IMR-90 (cell line): ENCODE measurements around the gene ADCYAP1R1. TPM values are rescaled to one million over a fixed set of nuclear protein-coding genes. Genes with fewer than 3 reads are reported as not detected.

ENCODE experiments used
- ATAC-seq: fragments of 200-7000 bp; cut with Tn5 transposase; 2 replicates; pipeline ENCODE4 v1.9.1; 2020; ENCODE audit warnings: low read depth, mild to moderate bottlenecking, moderate library complexity
- BruUV-seq: library from RNA; stranded (reverse); fragments of 400-500 nt; replicated peaks from 2 replicates; lab custom pipeline; 2021; lab: Mats Ljungman, UMichigan
- CTCF ChIA-PET: fragments of 300-600 bp; formaldehyde crosslinking; extraction: SDS; loops from one replicate; lab custom pipeline; 2021; ENCODE audit warnings: antibody characterized with exemption; lab: Yijun Ruan, JAX
- POLR2A ChIA-PET: fragments of 300-600 bp; sonication (Branson Sonifier 250); formaldehyde crosslinking; loops from one replicate; lab custom pipeline; 2022; ENCODE audit warnings: antibody characterized with exemption; ENCODE audit not compliant: unreplicated experiment; lab: Charles Lee
- DNase-seq: peaks from one replicate; pipeline ENCODE4 v3.0.0; 2013
- H2AFZ ChIP-seq: replicated peaks from 2 replicates; pipeline ENCODE3; 2013; ENCODE audit warnings: low read length, mild to moderate bottlenecking; ENCODE audit not compliant: poor library complexity
- H2AK5ac ChIP-seq: 2 replicates; pipeline ENCODE4 v1.6.1; 2013; ENCODE audit warnings: low read depth, low read length, inconsistent platforms
- H2AK9ac ChIP-seq: replicated peaks from 2 replicates; pipeline ENCODE3; 2013; ENCODE audit warnings: mild to moderate bottlenecking, low read depth, low read length, moderate library complexity; ENCODE audit not compliant: poor library complexity
- H2BK120ac ChIP-seq: 2 replicates; pipeline ENCODE4 v1.6.1; 2013; ENCODE audit warnings: low read depth, low read length, inconsistent platforms
- H2BK15ac ChIP-seq: 3 replicates; pipeline ENCODE4 v1.6.1; 2013; ENCODE audit warnings: low read depth, low read length, inconsistent platforms
- H2BK20ac ChIP-seq: 2 replicates; pipeline ENCODE4 v1.6.1; 2013; ENCODE audit warnings: low read depth, mild to moderate bottlenecking, inconsistent platforms, low read length, moderate library complexity
- H2BK5ac ChIP-seq: 2 replicates; pipeline ENCODE4 v1.6.1; 2013; ENCODE audit warnings: mild to moderate bottlenecking, low read depth, low read length, inconsistent platforms; ENCODE audit not compliant: poor library complexity, severe bottlenecking
- H3K14ac ChIP-seq: replicated peaks from 2 replicates; pipeline ENCODE4 v1.6.1; 2013; ENCODE audit warnings: low read depth, low read length, inconsistent platforms
- H3K18ac ChIP-seq: 2 replicates; pipeline ENCODE4 v1.6.1; 2013; ENCODE audit warnings: low read depth, low read length, control low read depth
- H3K23ac ChIP-seq: 2 replicates; pipeline ENCODE4 v1.6.1; 2013; ENCODE audit warnings: low read depth, low read length, inconsistent platforms
- H3K27ac ChIP-seq: 2 replicates; pipeline ENCODE4 v1.5.1; 2013; ENCODE audit warnings: mild to moderate bottlenecking, control low read depth, low read length; ENCODE audit not compliant: insufficient read depth
- H3K27me3 ChIP-seq: 2 replicates; pipeline ENCODE4 v1.6.1; 2013; ENCODE audit warnings: low read length; ENCODE audit not compliant: control insufficient read depth, insufficient read depth
- H3K36me3 ChIP-seq: 2 replicates; pipeline ENCODE4 v1.6.1; 2013; ENCODE audit warnings: low read length, mixed read lengths; ENCODE audit not compliant: control insufficient read depth, insufficient read depth
- H3K4ac ChIP-seq: 2 replicates; pipeline ENCODE4 v1.6.1; 2013; ENCODE audit warnings: low read depth, low read length, inconsistent platforms
- H3K4me1 ChIP-seq: 2 replicates; pipeline ENCODE4 v1.6.1; 2013; ENCODE audit warnings: low read length, mixed read lengths; ENCODE audit not compliant: control insufficient read depth, insufficient read depth
- H3K4me2 ChIP-seq: 2 replicates; pipeline ENCODE4 v1.6.1; 2013; ENCODE audit warnings: low read depth, mild to moderate bottlenecking, control low read depth, low read length, moderate library complexity
- H3K4me3 ChIP-seq: 2 replicates; pipeline ENCODE4 v1.5.1; 2013; ENCODE audit warnings: low read depth, mild to moderate bottlenecking, control low read depth, low read length, moderate library complexity; ENCODE audit not compliant: insufficient read depth
- H3K56ac ChIP-seq: 2 replicates; pipeline ENCODE4 v1.6.1; 2013; ENCODE audit warnings: low read length, inconsistent platforms; ENCODE audit not compliant: insufficient read depth; ENCODE audit errors: extremely low read depth
- H3K79me1 ChIP-seq, 2 experiments: 2 replicates each; pipeline ENCODE4 v1.6.1; 2013; ENCODE audit warnings: low read length in 2 of 2, inconsistent platforms in 1 of 2, low read depth in 1 of 2
- H3K9ac ChIP-seq: 2 replicates; pipeline ENCODE4 v1.6.1; 2013; ENCODE audit warnings: low read depth, low read length, control low read depth
- H3K9me1 ChIP-seq: 2 replicates; pipeline ENCODE4 v1.6.1; 2013; ENCODE audit warnings: low read length, inconsistent platforms; ENCODE audit not compliant: insufficient read depth
- H3K9me3 ChIP-seq: 2 replicates; pipeline ENCODE4 v1.6.1; 2013; ENCODE audit warnings: low read length; ENCODE audit not compliant: control insufficient read depth, insufficient read depth
- H4K20me1 ChIP-seq: 2 replicates; pipeline ENCODE4 v1.6.1; 2013; ENCODE audit warnings: low read length, inconsistent platforms; ENCODE audit not compliant: insufficient read depth
- H4K5ac ChIP-seq: 2 replicates; pipeline ENCODE4 v1.6.1; 2013; ENCODE audit warnings: mild to moderate bottlenecking, low read depth, low read length, control low read depth
- H4K8ac ChIP-seq, 2 experiments: 2 replicates each; pipeline ENCODE4 v1.6.1; 2013; ENCODE audit warnings: low read depth in 2 of 2, low read length in 2 of 2, control low read depth in 1 of 2, inconsistent platforms in 1 of 2
- H4K91ac ChIP-seq: 2 replicates; pipeline ENCODE4 v1.6.1; 2013; ENCODE audit warnings: low read depth, low read length, inconsistent platforms; ENCODE audit not compliant: insufficient read depth
- BHLHE40 ChIP-seq: fragments of 150-350 bp; IDR thresholded peaks from 2 replicates; pipeline ENCODE4 v1.6.1; 2016; ENCODE audit warnings: mild to moderate bottlenecking, low read depth, low read length
- CEBPB ChIP-seq: IDR thresholded peaks from 2 replicates; pipeline ENCODE4 v1.6.1; 2012; ENCODE audit warnings: low read depth, low read length, improper control_type of control experiment
- CHD1 ChIP-seq: IDR thresholded peaks from 2 replicates; pipeline ENCODE4 v1.6.1; 2012; ENCODE audit warnings: low read depth, low read length, improper control_type of control experiment
- CTCF ChIP-seq: conservative IDR thresholded peaks from 2 replicates; pipeline ENCODE4 v1.5.1; 2012; ENCODE audit warnings: mild to moderate bottlenecking, low read depth, low read length, improper control_type of control experiment
- ELK1 ChIP-seq: fragments of 150-350 bp; IDR thresholded peaks from 2 replicates; pipeline ENCODE4 v1.6.1; 2016; ENCODE audit warnings: low read depth, mild to moderate bottlenecking, low read length, moderate library complexity, borderline replicate concordance
- FOS ChIP-seq: fragments of 150-350 bp; IDR thresholded peaks from 2 replicates; pipeline ENCODE4 v1.6.1; 2016; ENCODE audit warnings: low read depth, low read length
- MAFK ChIP-seq: IDR thresholded peaks from 2 replicates; pipeline ENCODE4 v1.6.1; 2012; ENCODE audit warnings: low read depth, low read length, improper control_type of control experiment
- MAZ ChIP-seq: IDR thresholded peaks from 2 replicates; pipeline ENCODE4 v1.6.1; 2012; ENCODE audit warnings: low read depth, mild to moderate bottlenecking, low read length, improper control_type of control experiment, moderate library complexity, borderline replicate concordance
- MXI1 ChIP-seq: IDR thresholded peaks from 2 replicates; pipeline ENCODE4 v1.6.1; 2012; ENCODE audit warnings: low read depth, mild to moderate bottlenecking, low read length, moderate library complexity, borderline replicate concordance
- NFE2L2 ChIP-seq: fragments of 150-350 bp; IDR thresholded peaks from 2 replicates; pipeline ENCODE4 v1.6.1; 2016; ENCODE audit warnings: low read depth, mild to moderate bottlenecking, low read length
- POLR2A ChIP-seq: IDR thresholded peaks from 2 replicates; pipeline ENCODE4 v1.6.1; 2012; ENCODE audit warnings: mild to moderate bottlenecking, low read depth, low read length
- RAD21 ChIP-seq: IDR thresholded peaks from 2 replicates; pipeline ENCODE4 v1.6.1; 2012; ENCODE audit warnings: low read length, improper control_type of control experiment
- RCOR1 ChIP-seq: IDR thresholded peaks from 2 replicates; pipeline ENCODE4 v1.6.1; 2012; ENCODE audit warnings: mild to moderate bottlenecking, low read length, improper control_type of control experiment; ENCODE audit not compliant: insufficient replicate concordance
- RFX5 ChIP-seq: IDR thresholded peaks from 2 replicates; pipeline ENCODE4 v1.8.0; 2012; ENCODE audit warnings: low read depth, mild to moderate bottlenecking, low read length, moderate library complexity
- SMC3 ChIP-seq: fragments of 150-350 bp; IDR thresholded peaks from 2 replicates; pipeline ENCODE4 v1.6.1; 2016; ENCODE audit warnings: low read depth, mild to moderate bottlenecking, antibody characterized with exemption, low read length, moderate library complexity
- USF2 ChIP-seq: fragments of 150-350 bp; IDR thresholded peaks from 2 replicates; pipeline ENCODE4 v1.6.1; 2017; ENCODE audit warnings: mild to moderate bottlenecking, antibody characterized with exemption, low read length, low read depth
- WGBS, 2 experiments: methylation state at CpG; one replicate each; pipeline versions ENCODE4 v1.1.5 to v1.1.7; 2013; ENCODE audit warnings: missing lambda C conversion rate in 2 of 2; ENCODE audit not compliant: insufficient read length in 1 of 2; ENCODE audit errors: extremely low coverage in 2 of 2; 5-methylcytosine and 5-hydroxymethylcytosine counted together
- dilution Hi-C: fragments of 300-500 bp; cut with HindIII; formaldehyde crosslinking; loops from one replicate; pipeline ENCODE4 v1.14.3; 2018; ENCODE audit warnings: low sequenced_read_pairs; ENCODE audit not compliant: unreplicated experiment
- in situ Hi-C: fragments of 300-500 bp; cut with MboI; formaldehyde crosslinking; loops from 3 replicates; pipeline ENCODE4 v1.14.3; 2019; ENCODE audit warnings: low sequenced_read_pairs, inconsistent platforms, mixed read lengths
- intact Hi-C: fragments of 100-400 bp; cut with micrococcal nuclease; formaldehyde crosslinking; loops from 2 replicates; pipeline ENCODE4 v1.10.0; 2022
- polyA plus RNA-seq, 3 experiments: library from polyadenylated mRNA; depleted of rRNA; stranded (reverse); fragments of >200 nt; gene quantifications; 2 replicates each; pipeline ENCODE4 v1.2.3, GENCODE V29; 2012; ENCODE audit warnings: low replicate concordance in 1 of 3
- total RNA-seq: library from RNA; depleted of rRNA; stranded (reverse); fragments of >200 nt; gene quantifications from 2 replicates; pipeline ENCODE4 v1.2.3, GENCODE V29; 2012

The ADCYAP1R1 gene
- total and polyA plus RNA-seq, 2 of the 4 experiments (the other 2 are of a cell fraction) = not detected

- BruUV-seq = no TSS peak
- 20% methylated on average over 1 of the region's 3 CpGs; no CpG with 5 or more reads in 1 of the 2 experiments for WGBS, 2 experiments
- dilution Hi-C loops = no loop called here
Observed at GRCh38 chr7:31036924-31037323, 15.2 kb upstream of the ADCYAP1R1 start.

More at GRCh38 chr7:31036924-31037323, 15.2 kb upstream of the ADCYAP1R1 start:
- Histone ChIP-seq H3K23ac (no peak overlapping the region), H3K56ac (no peak overlapping the region), H3K79me1 (no peaks in the 10 kb centered on the region), H3K27ac (no peak overlapping the region), H3K4ac (no peak overlapping the region), H3K9ac (no peak overlapping the region), H4K20me1 (no peaks in the 10 kb centered on the region), H2BK15ac (no peak overlapping the region), H2BK120ac (no peak overlapping the region), H4K8ac (no peak overlapping the region), H3K36me3 (no peaks in the 10 kb centered on the region), H3K4me1 (no peaks in the 10 kb centered on the region), H2AFZ (no peak overlapping the region), H3K27me3 (peaks cover 9% of the 10 kb centered on the region), H3K9me3 (no peaks in the 10 kb centered on the region), H4K91ac (no peak overlapping the region), H3K14ac (no peak overlapping the region), H4K5ac (no peak overlapping the region), H2BK20ac (no peak overlapping the region), H3K9me1 (no peaks in the 10 kb centered on the region), H3K18ac (no peak overlapping the region), H3K4me2 (no peak overlapping the region), H3K4me3 (no peak overlapping the region), H2AK5ac (no peak overlapping the region), H2BK5ac (no peak overlapping the region), H2AK9ac (no peak overlapping the region)
- intact Hi-C loops = no loop called here
- ChIA-PET POLR2A (no interaction called here), CTCF (no interaction called here)
- TF ChIP-seq RAD21 (no peak), MAZ (no peak), FOS (no peak), BHLHE40 (no peak), CHD1 (no peak), POLR2A (no peak), ELK1 (no peak), MAFK (no peak), CEBPB (no peak), SMC3 (no peak), NFE2L2 (no peak), RFX5 (no peak), USF2 (no peak), CTCF (no peak), RCOR1 (no peak), MXI1 (no peak)
- in situ Hi-C loops = no loop called here
- DNase-seq (no peak), ATAC-seq (no peak)
